Lower lobe of right lung (tissue), 2 donors: Measurements from ENCODE around the gene KCNJ6. TPM values are rescaled to one million over a fixed set of nuclear protein-coding genes. Genes with fewer than 3 reads are reported as not detected.

ENCODE experiments used
- ATAC-seq, 2 donors: fragments of 200-7000 bp; cut with Tn5 transposase; one replicate each; pipeline ENCODE4 v1.9.1; 2020 to 2022; ENCODE audit warnings: mild to moderate bottlenecking in 2 of 2, moderate library complexity in 2 of 2
- DNase-seq: peaks from one replicate; pipeline ENCODE4 v3.0.0-alpha.2; 2020
- H3K27ac ChIP-seq: fragments of 200-600 bp; one replicate; pipeline ENCODE4 v1.8.0; 2022
- H3K27me3 ChIP-seq: fragments of 200-600 bp; one replicate; pipeline ENCODE4 v1.8.0; 2022; ENCODE audit warnings: low read depth
- H3K36me3 ChIP-seq: fragments of 200-600 bp; one replicate; pipeline ENCODE4 v1.8.0; 2022; ENCODE audit warnings: mild to moderate bottlenecking
- H3K4me1 ChIP-seq: fragments of 200-600 bp; one replicate; pipeline ENCODE4 v1.8.0; 2022
- H3K4me3 ChIP-seq: fragments of 200-600 bp; one replicate; pipeline ENCODE4 v1.8.0; 2022; ENCODE audit warnings: mild to moderate bottlenecking
- H3K9me3 ChIP-seq: fragments of 200-600 bp; one replicate; pipeline ENCODE4 v1.8.0; 2022
- intact Hi-C: fragments of 100-400 bp; cut with DNase I; formaldehyde crosslinking; loops from one replicate; pipeline ENCODE4 v1.11.0; 2022
- total RNA-seq: library from RNA; stranded (reverse); fragmentation: NEBNext Ultra II Directional; extraction: Animal tissue kit (Norgen Biotek cat#: 25700); gene quantifications from one replicate; pipeline ENCODE4 v1.2.1, GENCODE V29; 2021
- TF ChIP-seq, protein P1 (sequence below): fragments of 200-600 bp; IDR thresholded peaks from one replicate; pipeline ENCODE4 v1.8.0; 2022; ENCODE audit warnings: antibody characterized with exemption, mild to moderate bottlenecking
- donor health status: DM: no; HTN: yes; CAD: no; lungs with severe emphysema.

Gene KCNJ6
- total RNA-seq, 1 donor from 2014 or later, result 0.09 TPM

GRCh38 chr21:37944496-37944895 is 28.2 kb upstream of the KCNJ6 start:
- Histone ChIP-seq H3K9me3 (no peaks in the 10 kb centered on the region), H3K4me3 (no peak overlapping the region), H3K27ac (no peak overlapping the region), H3K4me1 (no peaks in the 10 kb centered on the region), H3K27me3 (peaks cover 7% of the 10 kb centered on the region), H3K36me3 (no peaks in the 10 kb centered on the region)
- ATAC-seq (no peak), DNase-seq (no peak)
- TF ChIP-seq, protein P1, sequence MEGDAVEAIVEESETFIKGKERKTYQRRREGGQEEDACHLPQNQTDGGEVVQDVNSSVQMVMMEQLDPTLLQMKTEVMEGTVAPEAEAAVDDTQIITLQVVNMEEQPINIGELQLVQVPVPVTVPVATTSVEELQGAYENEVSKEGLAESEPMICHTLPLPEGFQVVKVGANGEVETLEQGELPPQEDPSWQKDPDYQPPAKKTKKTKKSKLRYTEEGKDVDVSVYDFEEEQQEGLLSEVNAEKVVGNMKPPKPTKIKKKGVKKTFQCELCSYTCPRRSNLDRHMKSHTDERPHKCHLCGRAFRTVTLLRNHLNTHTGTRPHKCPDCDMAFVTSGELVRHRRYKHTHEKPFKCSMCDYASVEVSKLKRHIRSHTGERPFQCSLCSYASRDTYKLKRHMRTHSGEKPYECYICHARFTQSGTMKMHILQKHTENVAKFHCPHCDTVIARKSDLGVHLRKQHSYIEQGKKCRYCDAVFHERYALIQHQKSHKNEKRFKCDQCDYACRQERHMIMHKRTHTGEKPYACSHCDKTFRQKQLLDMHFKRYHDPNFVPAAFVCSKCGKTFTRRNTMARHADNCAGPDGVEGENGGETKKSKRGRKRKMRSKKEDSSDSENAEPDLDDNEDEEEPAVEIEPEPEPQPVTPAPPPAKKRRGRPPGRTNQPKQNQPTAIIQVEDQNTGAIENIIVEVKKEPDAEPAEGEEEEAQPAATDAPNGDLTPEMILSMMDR, result no peak
- intact Hi-C loops, result no loop called here

DNA sequence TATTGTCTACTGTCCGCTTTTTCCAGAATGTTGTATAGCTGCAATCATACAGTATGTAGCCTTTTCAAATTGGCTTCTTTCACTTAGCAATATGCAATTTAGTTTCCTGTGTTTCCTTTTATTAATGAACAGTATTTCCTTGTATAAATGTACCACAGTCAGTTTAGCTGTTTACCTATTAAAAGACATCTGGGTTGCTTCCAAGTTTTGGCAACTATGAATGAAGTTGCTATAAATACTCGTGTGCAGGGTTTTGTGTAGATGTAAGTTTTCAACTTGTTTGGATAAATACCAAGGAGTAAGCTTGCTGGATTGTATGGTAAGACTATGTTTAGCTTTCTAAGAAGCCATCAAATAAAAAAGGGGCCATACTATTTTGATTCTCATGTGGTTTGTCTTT is 24.4 kb upstream of the KCNJ6 start:
- TF ChIP-seq, protein P1, result no peak
- Histone ChIP-seq H3K4me1 (no peaks in the 10 kb centered on the region), H3K27me3 (no peaks in the 10 kb centered on the region), H3K27ac (no peak overlapping the region), H3K36me3 (no peaks in the 10 kb centered on the region), H3K9me3 (no peaks in the 10 kb centered on the region), H3K4me3 (no peak overlapping the region)
- DNase-seq (no peak), ATAC-seq (no peak)
- intact Hi-C loops, result no loop called here

DNA sequence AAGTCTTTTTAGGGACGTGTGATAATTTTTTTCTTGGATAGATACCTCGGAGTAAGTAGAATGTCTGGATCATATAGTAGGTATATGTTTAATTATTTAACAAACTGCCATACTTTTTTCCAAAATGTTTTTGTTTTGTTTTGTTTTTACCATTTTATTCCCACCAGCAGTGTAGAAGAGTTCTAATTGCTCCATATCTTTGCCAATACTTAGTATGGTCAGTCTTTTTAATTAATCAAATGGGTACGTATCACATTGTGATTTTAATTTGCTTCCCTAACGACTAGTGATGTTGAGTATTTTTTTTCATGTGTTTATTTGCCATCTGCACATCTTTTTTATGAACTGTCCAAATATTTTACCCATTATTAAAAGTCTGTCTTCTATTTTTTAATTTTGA is 23.6 kb upstream of the KCNJ6 start:
- TF ChIP-seq, protein P1, result no peak
- Histone ChIP-seq H3K9me3 (no peaks in the 10 kb centered on the region), H3K27me3 (no peaks in the 10 kb centered on the region), H3K4me1 (no peaks in the 10 kb centered on the region), H3K36me3 (no peaks in the 10 kb centered on the region), H3K4me3 (no peak overlapping the region), H3K27ac (no peak overlapping the region)
- no peak for DNase-seq
- ATAC-seq, result no peak
- intact Hi-C loops, result no loop called here

DNA sequence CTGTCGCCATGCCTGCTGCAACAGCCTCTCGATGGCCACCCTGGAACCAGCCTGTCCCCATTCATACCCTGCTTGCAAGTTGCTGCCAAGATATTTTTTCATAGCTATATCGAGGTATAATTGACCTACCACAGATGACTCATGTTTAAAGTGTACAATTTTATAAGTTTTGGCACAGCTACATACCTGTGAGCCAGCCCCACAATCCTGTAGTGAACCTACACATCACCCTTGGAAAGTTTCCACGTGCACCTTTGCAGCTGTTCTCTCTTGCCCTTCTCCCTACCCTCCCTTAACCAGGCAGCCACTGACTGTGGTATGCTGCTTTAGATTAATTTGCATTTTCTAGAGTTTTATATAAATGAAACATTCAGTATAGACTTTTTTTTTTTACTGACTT is 23.0 kb upstream of the KCNJ6 start:
- no peaks in the 10 kb centered on the region for H3K4me1 ChIP-seq
- H3K4me3 ChIP-seq, result no peak overlapping the region
- H3K27ac ChIP-seq, result no peak overlapping the region
- H3K27me3 ChIP-seq, result no peaks in the 10 kb centered on the region
- intact Hi-C loops, result no loop called here
- TF ChIP-seq, protein P1, result no peak
- H3K36me3 ChIP-seq, result no peaks in the 10 kb centered on the region
- DNase-seq, result no peak
- no peak for ATAC-seq
- H3K9me3 ChIP-seq, result no peaks in the 10 kb centered on the region

- no peaks in the 10 kb centered on the region for H3K36me3 ChIP-seq
- intact Hi-C loops, result no loop called here
These were observed 21.4 kb upstream of the KCNJ6 start for GRCh38 chr21:37937668-37938067.

More at GRCh38 chr21:37937668-37938067, 21.4 kb upstream of the KCNJ6 start:
- Histone ChIP-seq H3K4me1 (no peaks in the 10 kb centered on the region), H3K27me3 (no peaks in the 10 kb centered on the region), H3K9me3 (peaks cover 10% of the 10 kb centered on the region), H3K4me3 (no peak overlapping the region), H3K27ac (no peak overlapping the region)
- DNase-seq (no peak), ATAC-seq (no peak)
- TF ChIP-seq, protein P1, result no peak
